ENCODE data around the gene KIF26B.

The KIF26B gene

GRCh38 chr1:245679821-245680780 is 525.3 kb downstream of the KIF26B start:
- no peak for DNase-seq (ENCODE audit: low read depth, low spot score)

GRCh38 chr1:245682638-245683628 is 528.1 kb downstream of the KIF26B start:
- no peak for DNase-seq (ENCODE audit: low read depth, low spot score)

GRCh38 chr1:245683676-245684075 is 528.9 kb downstream of the KIF26B start:
- DNase-seq (ENCODE audit: low read depth, low spot score): no peak

GRCh38 chr1:245684166-245684565 is 529.4 kb downstream of the KIF26B start:
- no peak for DNase-seq (ENCODE audit: low read depth, low spot score)

- no peak for DNase-seq (ENCODE audit: low read depth, low spot score)
Measured at GRCh38 chr1:245684571-245684970, 529.8 kb downstream of the KIF26B start.

GRCh38 chr1:245685111-245685810 is 530.5 kb downstream of the KIF26B start:
- DNase-seq (ENCODE audit: low read depth, low spot score): no peak

- DNase-seq (ENCODE audit: low read depth, low spot score): no peak
Measured at GRCh38 chr1:245686006-245686405, 531.2 kb downstream of the KIF26B start.

GRCh38 chr1:245686446-245687030 is 531.8 kb downstream of the KIF26B start:
- no peak for DNase-seq (ENCODE audit: low read depth, low spot score)

- no peak for DNase-seq (ENCODE audit: low read depth, low spot score)
Measured at GRCh38 chr1:245687152-245687635, 532.4 kb downstream of the KIF26B start.

GRCh38 chr1:245687636-245688535 is 533.1 kb downstream of the KIF26B start:
- DNase-seq (ENCODE audit: low read depth, low spot score): no peak

- no peak for DNase-seq (ENCODE audit: low read depth, low spot score)
Measured at GRCh38 chr1:245688536-245689453, 534.0 kb downstream of the KIF26B start.

GRCh38 chr1:245690156-245690690 is 535.4 kb downstream of the KIF26B start:
- DNase-seq (ENCODE audit: low read depth, low spot score): no peak

GRCh38 chr1:245690946-245691541 is 536.3 kb downstream of the KIF26B start:
- DNase-seq (ENCODE audit: low read depth, low spot score): no peak

- no peak for DNase-seq (ENCODE audit: low read depth, low spot score)
Measured at GRCh38 chr1:245691897-245692296, 537.1 kb downstream of the KIF26B start.

- no peak for DNase-seq (ENCODE audit: low read depth, low spot score)
Measured at GRCh38 chr1:245692318-245692717, 537.5 kb downstream of the KIF26B start.

- no peak for DNase-seq (ENCODE audit: low read depth, low spot score)
Measured at GRCh38 chr1:245693116-245693793, 538.5 kb downstream of the KIF26B start.

- DNase-seq (ENCODE audit: low read depth, low spot score): no peak
Measured at GRCh38 chr1:245693941-245694752, 539.4 kb downstream of the KIF26B start.
